Ovary (tissue), 9 donors: ENCODE data around the gene LRP1B. TPM values are rescaled to one million over a fixed set of nuclear protein-coding genes. Genes with fewer than 3 reads are reported as not detected.

Source experiments
- DNase-seq, 5 donors: peaks; one replicate each; pipeline ENCODE4 v3.0.0-alpha.2; 2019 to 2020
- H3K27ac ChIP-seq, 2 donors: fragments of 200-600 bp; one replicate each; pipeline versions ENCODE4 v1.5.1 to v1.8.0; 2019 to 2022
- H3K27me3 ChIP-seq: fragments of 200-600 bp; one replicate; pipeline ENCODE4 v1.8.0; 2022
- H3K36me3 ChIP-seq: fragments of 200-600 bp; sonication (generic); one replicate; pipeline ENCODE4 v1.5.1; 2019
- H3K4me1 ChIP-seq: one replicate; pipeline ENCODE4 v1.8.1; 2013; ENCODE audit warnings: mild to moderate bottlenecking, moderate library complexity; ENCODE audit not compliant: insufficient read depth
- H3K4me3 ChIP-seq: fragments of 200-600 bp; sonication (generic); one replicate; pipeline ENCODE4 v1.5.1; 2017
- H3K9me3 ChIP-seq, 2 donors: fragments of 200-600 bp in 1 of 2; sonication (generic) in 1 of 2; one replicate each; pipeline versions ENCODE4 v1.5.1 to v1.8.1; 2013 to 2019; ENCODE audit warnings: mild to moderate bottlenecking in 1 of 2, moderate library complexity in 1 of 2
- EP300 ChIP-seq: sonication (generic); formaldehyde crosslinking; IDR thresholded peaks from one replicate; pipeline ENCODE4 v1.6.1; 2017; ENCODE audit warnings: antibody characterized with exemption
- POLR2A ChIP-seq: fragments of 450-650 bp; IDR thresholded peaks from one replicate; pipeline ENCODE4 v1.6.1; 2017; ENCODE audit warnings: antibody characterized with exemption, mild to moderate bottlenecking, moderate library complexity
- WGBS, 3 donors: extraction: QIAGEN DNeasy Blood & Tissue Kit in 1 of 3; methylation state at CpG; one replicate each; pipeline versions ENCODE4 v1.1.5 to v1.1.7; 2013 to 2017; 5-methylcytosine and 5-hydroxymethylcytosine counted together
- intact Hi-C, 4 donors: fragments of 100-400 bp; cut with DNase I; formaldehyde crosslinking; loops; one replicate each; pipeline versions ENCODE4 v1.11.0 to v1.15.1; 2022 to 2023
- polyA plus RNA-seq, 2 donors: library from polyadenylated mRNA; stranded (reverse); fragments of 200-250 nt in 1 of 2; fragments of 350-450 nt in 1 of 2; fragmentation: Illumina TruSeq in 1 of 2; extraction: RNeasy Lipid Tissue Mini Kit (QIAGEN cat#74804) in 1 of 2; gene quantifications; one replicate each; pipeline ENCODE4 v1.2.3, GENCODE V29; 2013 to 2014
- total RNA-seq, 7 donors: library from RNA; depleted of rRNA in 2 of 7; stranded (reverse); fragments of >200 nt in 2 of 7; fragmentation: NEBNext Ultra II Directional in 3 of 7; extraction: Animal tissue kit (Norgen Biotek cat#: 25700) in 3 of 7; gene quantifications; one replicate each; pipeline versions ENCODE4 v1.1.0 to v1.2.4, GENCODE V29; 2016 to 2023
- TF ChIP-seq, protein P1 (sequence below), 3 donors: fragments of 450-650 bp in 2 of 3; fragments of 200-600 bp in 1 of 3; IDR thresholded peaks; one replicate each; pipeline versions ENCODE4 v1.5.1 to v1.8.0; 2016 to 2022; ENCODE audit warnings: antibody characterized with exemption in 3 of 3, mild to moderate bottlenecking in 1 of 3
- donor health status: DM: no; HTN: no; CAD: no; lungs with moderate emphysema.
- donor health status: DM: no; HTN: no; CAD: no.
- donor health status: Bipolar disorder and iron deficiency.
- donor health status: DM: yes; HTN: yes; CAD: no.
- donor health status: DM: no; HTN: no; CAD: no.
- donor health status: DM: yes; HTN: yes; CAD: no.

Gene LRP1B
- total and polyA plus RNA-seq, 9 donors, result 0.08 to 2.6 (median 0.37) TPM

- no peaks in the 10 kb centered on the region for H3K27me3 ChIP-seq
- 72 to 90% (median 80%) methylated on average over 1 of the region's 1 CpG for WGBS, 3 donors
- H3K36me3 ChIP-seq, result no peaks in the 10 kb centered on the region
- no peak overlapping the region for H3K27ac ChIP-seq
- no peak overlapping the region for H3K4me3 ChIP-seq
- TF ChIP-seq, protein P1, sequence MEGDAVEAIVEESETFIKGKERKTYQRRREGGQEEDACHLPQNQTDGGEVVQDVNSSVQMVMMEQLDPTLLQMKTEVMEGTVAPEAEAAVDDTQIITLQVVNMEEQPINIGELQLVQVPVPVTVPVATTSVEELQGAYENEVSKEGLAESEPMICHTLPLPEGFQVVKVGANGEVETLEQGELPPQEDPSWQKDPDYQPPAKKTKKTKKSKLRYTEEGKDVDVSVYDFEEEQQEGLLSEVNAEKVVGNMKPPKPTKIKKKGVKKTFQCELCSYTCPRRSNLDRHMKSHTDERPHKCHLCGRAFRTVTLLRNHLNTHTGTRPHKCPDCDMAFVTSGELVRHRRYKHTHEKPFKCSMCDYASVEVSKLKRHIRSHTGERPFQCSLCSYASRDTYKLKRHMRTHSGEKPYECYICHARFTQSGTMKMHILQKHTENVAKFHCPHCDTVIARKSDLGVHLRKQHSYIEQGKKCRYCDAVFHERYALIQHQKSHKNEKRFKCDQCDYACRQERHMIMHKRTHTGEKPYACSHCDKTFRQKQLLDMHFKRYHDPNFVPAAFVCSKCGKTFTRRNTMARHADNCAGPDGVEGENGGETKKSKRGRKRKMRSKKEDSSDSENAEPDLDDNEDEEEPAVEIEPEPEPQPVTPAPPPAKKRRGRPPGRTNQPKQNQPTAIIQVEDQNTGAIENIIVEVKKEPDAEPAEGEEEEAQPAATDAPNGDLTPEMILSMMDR (IDR thresholded peaks at IDR 0.05), result no peak
- TF ChIP-seq EP300, result no peak
- TF ChIP-seq POLR2A, result no peak
- intact Hi-C loops, result no loop called here
- no peaks in the 10 kb centered on the region for H3K4me1 ChIP-seq
- H3K9me3 ChIP-seq, result no peaks in the 10 kb centered on the region
- DNase-seq, result no peak
Observed at GRCh38 chr2:142042536-142043199, 88.1 kb downstream of the LRP1B start.

DNA sequence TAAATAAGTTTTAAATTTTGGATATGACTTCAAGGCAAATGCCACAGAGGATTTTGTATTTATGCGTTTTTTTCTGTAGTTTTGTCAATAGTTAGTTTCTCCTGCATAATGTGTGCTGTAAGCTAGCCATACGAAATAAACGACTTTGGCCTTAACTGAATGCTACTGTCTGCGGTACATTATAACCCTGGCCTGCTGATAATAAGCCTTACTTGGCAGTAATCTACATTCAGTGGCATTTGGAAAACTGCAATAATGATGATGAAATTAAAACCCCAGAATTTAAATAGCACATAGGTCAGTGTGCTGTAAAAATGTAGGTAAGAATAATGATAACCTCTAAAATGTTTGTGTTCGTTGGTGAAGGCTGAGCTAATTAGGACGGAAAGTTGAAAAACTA, 88.8 kb downstream of the LRP1B start:
- no peak for DNase-seq
- H3K36me3 ChIP-seq, result no peaks in the 10 kb centered on the region
- H3K9me3 ChIP-seq, result no peaks in the 10 kb centered on the region
- WGBS, 3 donors, result 15 to 33% (median 19%) methylated on average over 6 of the region's 6 CpGs
- TF ChIP-seq POLR2A (no peak), EP300 (no peak)
- TF ChIP-seq, protein P1 (IDR thresholded peaks at IDR 0.05), result no peak
- H3K4me1 ChIP-seq, result no peaks in the 10 kb centered on the region
- no peak overlapping the region for H3K27ac ChIP-seq
- intact Hi-C loops, result no loop called here
- no peak overlapping the region for H3K4me3 ChIP-seq
- no peaks in the 10 kb centered on the region for H3K27me3 ChIP-seq

DNA sequence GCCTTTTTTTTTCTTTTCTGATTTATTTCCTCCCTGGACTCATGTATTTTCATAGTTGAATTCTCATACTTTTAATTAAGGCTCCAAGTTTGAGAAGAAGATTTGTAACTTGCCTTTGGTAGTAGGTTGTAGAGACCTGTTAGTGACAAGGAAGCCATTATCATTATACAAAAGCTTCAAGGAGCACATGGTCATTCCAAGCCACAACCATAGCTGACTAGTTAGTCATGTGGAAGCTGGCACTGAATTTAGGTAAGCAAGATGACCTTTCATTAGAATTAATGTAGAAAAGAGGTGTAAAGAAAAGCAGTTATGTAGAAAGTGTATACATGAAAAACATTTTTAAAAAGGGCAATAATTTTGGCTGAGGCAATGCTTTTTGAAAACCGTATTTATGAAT, 89.7 kb downstream of the LRP1B start:
- DNase-seq, result no peak
- no peak overlapping the region for H3K27ac ChIP-seq
- no peaks in the 10 kb centered on the region for H3K36me3 ChIP-seq
- WGBS, 3 donors, result 9 to 34% (median 16%) methylated on average over 1 of the region's 1 CpG
- intact Hi-C loops, result no loop called here
- TF ChIP-seq, protein P1 (IDR thresholded peaks at IDR 0.05), result no peak
- TF ChIP-seq POLR2A, result no peak
- H3K4me3 ChIP-seq, result no peak overlapping the region
- no peaks in the 10 kb centered on the region for H3K27me3 ChIP-seq
- no peaks in the 10 kb centered on the region for H3K4me1 ChIP-seq
- no peaks in the 10 kb centered on the region for H3K9me3 ChIP-seq

DNA sequence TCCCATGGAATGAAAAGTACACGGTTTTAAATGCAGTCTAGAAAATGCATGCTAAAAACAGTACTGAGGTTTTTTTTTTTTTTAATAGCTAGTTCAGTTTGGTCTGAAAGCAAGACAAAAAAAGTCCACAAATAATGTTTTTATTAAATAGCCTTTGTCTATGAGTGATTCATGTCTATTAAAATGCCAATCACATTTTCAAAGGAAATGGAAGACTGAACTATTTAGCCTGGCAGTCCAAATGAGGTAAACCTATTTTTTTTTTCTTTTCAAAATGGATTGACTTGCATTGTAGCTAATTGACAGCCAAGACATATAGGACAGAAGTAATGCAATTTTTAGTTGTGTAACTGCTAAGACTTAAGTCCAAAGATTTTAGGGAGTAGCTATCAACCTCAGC, 90.3 kb downstream of the LRP1B start:
- no peaks in the 10 kb centered on the region for H3K9me3 ChIP-seq
- TF ChIP-seq, protein P1 (IDR thresholded peaks at IDR 0.05), result no peak
- TF ChIP-seq EP300, result no peak
- no peak for TF ChIP-seq POLR2A
- 30 to 42% (median 30%) methylated on average over 1 of the region's 1 CpG for WGBS, 3 donors
- H3K27me3 ChIP-seq, result no peaks in the 10 kb centered on the region
- H3K4me3 ChIP-seq, result no peak overlapping the region
- intact Hi-C loops, result no loop called here
- H3K27ac ChIP-seq, result no peak overlapping the region
- DNase-seq, result no peak
- H3K36me3 ChIP-seq, result no peaks in the 10 kb centered on the region
- no peaks in the 10 kb centered on the region for H3K4me1 ChIP-seq
